SK-N-SH (cell line): Measurements from ENCODE around the gene C19orf33. TPM values are rescaled to one million over a fixed set of nuclear protein-coding genes. Genes with fewer than 3 reads are reported as not detected.

Experiments
- CTCF ChIA-PET: fragments of 300-600, 350-600 bp; formaldehyde crosslinking; extraction: SDS; loops from one replicate; lab custom pipeline; 2021; lab: Yijun Ruan, JAX
- POLR2A ChIA-PET: fragments of 350-600 bp; sonication (Branson Sonifier 250); formaldehyde crosslinking; extraction: SDS; loops from one replicate; lab custom pipeline; 2020; ENCODE audit warnings: antibody characterized with exemption, inconsistent platforms; lab: Yijun Ruan, JAX
- DNase-seq: peaks from one replicate; pipeline ENCODE4 v3.0.0; 2012
- H2AFZ ChIP-seq: fragments of 200-600 bp; sonication (generic); 2 replicates; pipeline ENCODE4 v1.8.1; 2016; ENCODE audit warnings: antibody characterized with exemption, mild to moderate bottlenecking, low read depth
- H3F3A ChIP-seq: fragments of 200-600 bp; sonication (generic); replicated peaks from 2 replicates; pipeline ENCODE3; 2016; ENCODE audit warnings: antibody characterized with exemption, mild to moderate bottlenecking; ENCODE audit not compliant: insufficient read depth
- H3K27ac ChIP-seq, 2 experiments: fragments of 200-500 bp in 1 of 2; fragments of 200-600 bp in 1 of 2; sonication (Bioruptor generic) in 1 of 2; sonication (generic), shearing (Covaris generic) in 1 of 2; 2 replicates each; pipeline versions ENCODE4 v1.5.1 to v1.6.1; 2014 to 2016; ENCODE audit warnings: low read depth in 2 of 2, inconsistent platforms in 1 of 2, low read length in 1 of 2, mild to moderate bottlenecking in 1 of 2, mixed read lengths in 1 of 2
- H3K27me3 ChIP-seq: fragments of 200-600 bp; sonication (generic), shearing (Covaris generic); 2 replicates; pipeline ENCODE4 v1.6.1; 2016; ENCODE audit warnings: mixed run types; ENCODE audit not compliant: insufficient read depth
- H3K36me3 ChIP-seq, 2 experiments: fragments of 200-500 bp in 1 of 2; fragments of 200-600 bp in 1 of 2; sonication (Bioruptor generic) in 1 of 2; sonication (generic) in 1 of 2; replicated peaks in 1 of 2; 2 replicates each; pipeline versions ENCODE3 to v1.5.1; 2014 to 2016; ENCODE audit warnings: low read length in 1 of 2, mild to moderate bottlenecking in 1 of 2; ENCODE audit not compliant: insufficient read depth in 2 of 2, control insufficient read depth in 1 of 2
- H3K4me1 ChIP-seq, 2 experiments: fragments of 200-500 bp in 1 of 2; fragments of 200-600 bp in 1 of 2; sonication (Bioruptor generic) in 1 of 2; sonication (generic), shearing (Covaris generic) in 1 of 2; 2 replicates each; pipeline versions ENCODE4 v1.5.1 to v1.6.1; 2014 to 2016; ENCODE audit warnings: low read depth in 1 of 2, low read length in 1 of 2, mixed run types in 1 of 2; ENCODE audit not compliant: insufficient read depth in 2 of 2, control insufficient read depth in 1 of 2
- H3K4me2 ChIP-seq: fragments of 200-600 bp; sonication (generic), shearing (Covaris generic); 2 replicates; pipeline ENCODE4 v1.6.1; 2017; ENCODE audit warnings: mixed run types
- H3K4me3 ChIP-seq, 2 experiments: fragments of 200-500 bp in 1 of 2; fragments of 200-600 bp in 1 of 2; sonication (Bioruptor generic) in 1 of 2; sonication (generic), shearing (Covaris generic) in 1 of 2; 2 replicates each; pipeline versions ENCODE4 v1.5.1 to v1.8.1; 2014 to 2016; ENCODE audit warnings: low read depth in 2 of 2, inconsistent platforms in 1 of 2, low read length in 1 of 2, mild to moderate bottlenecking in 1 of 2, mixed read lengths in 1 of 2, moderate library complexity in 1 of 2
- H3K79me2 ChIP-seq: fragments of 200-600 bp; sonication (generic); 2 replicates; pipeline ENCODE4 v1.8.1; 2017; ENCODE audit warnings: mild to moderate bottlenecking; ENCODE audit not compliant: insufficient read depth
- H3K9ac ChIP-seq: fragments of 200-600 bp; sonication (generic); 2 replicates; pipeline ENCODE4 v1.6.1; 2017; ENCODE audit warnings: mixed run types
- H3K9me2 ChIP-seq: fragments of 200-600 bp; sonication (generic); 2 replicates; pipeline ENCODE4 v1.6.1; 2017; ENCODE audit warnings: mixed run types
- H3K9me3 ChIP-seq: fragments of 200-600 bp; sonication (generic); 2 replicates; pipeline ENCODE4 v1.6.1; 2017; ENCODE audit warnings: mixed run types, mild to moderate bottlenecking, moderate library complexity
- H4K20me1 ChIP-seq: fragments of 200-600 bp; sonication (generic); 2 replicates; pipeline ENCODE4 v1.6.1; 2017; ENCODE audit warnings: mild to moderate bottlenecking, mixed run types; ENCODE audit not compliant: insufficient read depth
- FOXJ3 ChIP-seq: sonication (generic); formaldehyde crosslinking; IDR thresholded peaks from 2 replicates; pipeline ENCODE4 v1.5.1; 2020; ENCODE audit warnings: mild to moderate bottlenecking, missing genetic modification reagents
- MXI1 ChIP-seq: IDR thresholded peaks from 2 replicates; pipeline ENCODE4 v1.6.1; 2012; ENCODE audit warnings: mild to moderate bottlenecking, low read depth, low read length, improper control_type of control experiment
- RAD21 ChIP-seq: IDR thresholded peaks from 2 replicates; pipeline ENCODE4 v1.6.1; 2012; ENCODE audit warnings: mild to moderate bottlenecking, low read length
- SIN3A ChIP-seq: IDR thresholded peaks from 2 replicates; pipeline ENCODE4 v1.6.1; 2012; ENCODE audit warnings: low read depth, mild to moderate bottlenecking, low read length, moderate library complexity, borderline replicate concordance
- TCF12 ChIP-seq: IDR thresholded peaks from 2 replicates; pipeline ENCODE4 v1.4.0; 2012
- YY1 ChIP-seq: IDR thresholded peaks from 2 replicates; pipeline ENCODE4 v1.4.0; 2012; ENCODE audit warnings: low read depth, mild to moderate bottlenecking
- ZBTB33 ChIP-seq: IDR thresholded peaks from 2 replicates; pipeline ENCODE4 v1.4.0; 2012; ENCODE audit warnings: low read depth, borderline replicate concordance
- WGBS: methylation state at CpG from one replicate; pipeline ENCODE4 v1.1.6; 2017; ENCODE audit warnings: low lambda C conversion rate; 5-methylcytosine and 5-hydroxymethylcytosine counted together
- polyA plus RNA-seq, 3 experiments: library from polyadenylated mRNA; depleted of rRNA; stranded (reverse); fragments of >200 nt; gene quantifications; 2 replicates each; pipeline ENCODE4 v1.2.3, GENCODE V29; 2012
- TF ChIP-seq, protein P1 (sequence below): IDR thresholded peaks from 2 replicates; pipeline ENCODE4; 2012
- TF ChIP-seq, protein P2 (sequence below): IDR thresholded peaks from 2 replicates; pipeline ENCODE4 v1.4.0; 2012; ENCODE audit warnings: low read depth
- TF ChIP-seq, protein P3 (sequence below): fragments of 150-350 bp; IDR thresholded peaks from 2 replicates; pipeline ENCODE4 v1.6.1; 2017; ENCODE audit warnings: antibody characterized with exemption, low read length, low read depth, borderline replicate concordance

Gene C19orf33
- not detected in 2 replicates for polyA plus RNA-seq (2012; rRNA removed)
- polyA plus RNA-seq (2012; cell fraction: cytosol; rRNA removed): 0.13 TPM in 1 of 2 replicates, not detected in the other
- not detected in 2 replicates for polyA plus RNA-seq (2012; cell fraction: nucleus; rRNA removed)

GRCh38 chr19:38303517-38304351 lies at the start of gene C19orf33:
Gene C19orf33 (plus strand): TSS chr19:38304251. CDS start chr19:38304262, 11 bp downstream.
- CTCF ChIA-PET: interaction anchor here (1.0 to 1.1 kb wide), 2 partner anchors 59 to 401 kb away, joined by 4 to 5 read pairs; no protein-coding TSS in a partner anchor
- Histone ChIP-seq H2AFZ (no peak within 1 kb of the TSS), H3K4me3 (no peak within 1 kb of the TSS), H3K79me2 (no peaks in the 10 kb centered on the region), H3K4me2 (no peak within 1 kb of the TSS), H4K20me1 (no peaks in the 10 kb centered on the region), H3F3A (peaks cover 22% of the 10 kb centered on the region), H3K36me3 (peaks cover 0 to 6% of the 10 kb centered on the region in 2 experiments), H3K27ac (no peak within 1 kb of the TSS), H3K4me1 (no peaks in the 10 kb centered on the region; a peak in 1 of 4 replicates), H3K27me3 (no peaks in the 10 kb centered on the region), H3K9me3 (no peaks in the 10 kb centered on the region)
- POLR2A ChIA-PET: no interaction called here
- no peak for DNase-seq
- TF ChIP-seq, protein P1, sequence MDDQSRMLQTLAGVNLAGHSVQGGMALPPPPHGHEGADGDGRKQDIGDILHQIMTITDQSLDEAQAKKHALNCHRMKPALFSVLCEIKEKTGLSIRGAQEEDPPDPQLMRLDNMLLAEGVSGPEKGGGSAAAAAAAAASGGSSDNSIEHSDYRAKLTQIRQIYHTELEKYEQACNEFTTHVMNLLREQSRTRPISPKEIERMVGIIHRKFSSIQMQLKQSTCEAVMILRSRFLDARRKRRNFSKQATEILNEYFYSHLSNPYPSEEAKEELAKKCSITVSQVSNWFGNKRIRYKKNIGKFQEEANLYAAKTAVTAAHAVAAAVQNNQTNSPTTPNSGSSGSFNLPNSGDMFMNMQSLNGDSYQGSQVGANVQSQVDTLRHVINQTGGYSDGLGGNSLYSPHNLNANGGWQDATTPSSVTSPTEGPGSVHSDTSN: no peak
- TF ChIP-seq ZBTB33 (no peak), TCF12 (no peak), SIN3A (no peak), YY1 (no peak), MXI1 (no peak), RAD21 (no peak), FOXJ3 (CRISPR knock-in tag) (no peak)
- TF ChIP-seq, protein P2, sequence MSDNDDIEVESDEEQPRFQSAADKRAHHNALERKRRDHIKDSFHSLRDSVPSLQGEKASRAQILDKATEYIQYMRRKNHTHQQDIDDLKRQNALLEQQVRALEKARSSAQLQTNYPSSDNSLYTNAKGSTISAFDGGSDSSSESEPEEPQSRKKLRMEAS: no peak
- TF ChIP-seq, protein P3, sequence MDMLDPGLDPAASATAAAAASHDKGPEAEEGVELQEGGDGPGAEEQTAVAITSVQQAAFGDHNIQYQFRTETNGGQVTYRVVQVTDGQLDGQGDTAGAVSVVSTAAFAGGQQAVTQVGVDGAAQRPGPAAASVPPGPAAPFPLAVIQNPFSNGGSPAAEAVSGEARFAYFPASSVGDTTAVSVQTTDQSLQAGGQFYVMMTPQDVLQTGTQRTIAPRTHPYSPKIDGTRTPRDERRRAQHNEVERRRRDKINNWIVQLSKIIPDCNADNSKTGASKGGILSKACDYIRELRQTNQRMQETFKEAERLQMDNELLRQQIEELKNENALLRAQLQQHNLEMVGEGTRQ: no peak
- TF ChIP-seq, all 33 proteins: peak for 0
- Histone ChIP-seq H3K9ac (no peak within 1 kb of the TSS), H3K9me2 (no peaks in the 10 kb centered on the region)
- 68% methylated on average over 19 of the region's 28 CpGs for WGBS
